T-helper 22 cell (primary cell): Measurements from ENCODE around the gene B4GALNT2.
A peak's percentile ranks its signal among the peaks of the same experiment; 100 is the strongest.
"Not testable (repeated sequence)": the region's sequence is repeated elsewhere in the genome, so short reads cannot be mapped to it uniquely, and the experiment has no call there.

Experiments
- DNase-seq: peaks from one replicate; pipeline ENCODE4 v3.0.0-alpha.2; 2020; ENCODE audit warnings: low read depth

Gene B4GALNT2

GRCh38 chr17:49121696-49122292, 10.8 kb upstream of the B4GALNT2 start:
- no peak for DNase-seq

GRCh38 chr17:49122566-49122965, 10.0 kb upstream of the B4GALNT2 start:
- no peak for DNase-seq

DNA sequence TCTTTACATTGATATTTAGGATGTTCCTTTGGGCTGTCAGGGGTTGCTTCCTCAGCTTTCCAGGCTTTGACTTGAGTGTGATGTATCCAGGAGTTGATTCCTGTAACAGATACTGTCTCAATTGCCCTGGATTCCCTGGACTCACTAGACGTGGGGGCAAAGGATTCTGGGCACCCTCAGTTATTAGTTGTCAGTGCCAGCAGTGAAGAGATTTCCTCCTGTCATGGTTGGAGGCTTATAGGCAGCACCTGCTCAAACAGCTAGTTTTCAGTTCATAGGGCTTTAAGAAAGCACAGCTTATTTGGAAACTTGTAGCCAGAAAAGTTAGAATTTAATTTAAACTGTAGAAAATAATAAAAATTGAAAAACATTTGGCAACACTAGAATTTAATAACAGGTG, 9.5 kb upstream of the B4GALNT2 start:
- no peak for DNase-seq

- no peak for DNase-seq
Measured at GRCh38 chr17:49125449-49125848, 7.1 kb upstream of the B4GALNT2 start.

DNA sequence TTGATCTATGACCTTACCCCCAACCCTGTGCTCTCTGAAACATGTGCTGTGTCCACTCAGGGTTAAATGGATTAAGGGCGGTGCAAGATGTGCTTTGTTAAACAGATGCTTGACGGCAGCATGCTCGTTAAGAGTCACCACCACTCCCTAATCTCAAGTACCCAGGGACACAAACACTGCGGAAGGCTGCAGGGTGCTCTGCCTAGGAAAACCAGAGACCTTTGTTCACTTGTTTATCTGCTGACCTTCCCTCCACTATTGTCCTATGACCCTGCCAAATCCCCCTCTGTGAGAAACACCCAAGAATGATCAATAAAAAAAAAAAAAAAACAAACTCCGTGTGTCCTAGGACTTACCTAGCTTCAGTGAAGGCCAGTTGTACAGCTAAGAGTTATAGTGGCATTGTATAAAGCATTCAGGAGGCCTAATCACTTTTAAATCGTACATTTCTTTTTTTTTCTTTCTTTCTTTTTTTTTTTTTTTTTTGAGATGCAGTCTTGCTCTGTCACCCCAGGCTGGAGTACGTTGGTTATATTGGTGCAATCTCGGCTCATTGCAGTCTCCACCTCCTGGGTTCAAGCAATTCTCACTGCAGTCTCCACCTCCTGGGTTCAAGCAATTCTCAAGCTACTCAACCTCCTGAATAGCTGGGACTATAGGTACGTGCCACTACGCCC, 6.2 kb upstream of the B4GALNT2 start:
- DNase-seq, result not testable (repeated sequence)

DNA sequence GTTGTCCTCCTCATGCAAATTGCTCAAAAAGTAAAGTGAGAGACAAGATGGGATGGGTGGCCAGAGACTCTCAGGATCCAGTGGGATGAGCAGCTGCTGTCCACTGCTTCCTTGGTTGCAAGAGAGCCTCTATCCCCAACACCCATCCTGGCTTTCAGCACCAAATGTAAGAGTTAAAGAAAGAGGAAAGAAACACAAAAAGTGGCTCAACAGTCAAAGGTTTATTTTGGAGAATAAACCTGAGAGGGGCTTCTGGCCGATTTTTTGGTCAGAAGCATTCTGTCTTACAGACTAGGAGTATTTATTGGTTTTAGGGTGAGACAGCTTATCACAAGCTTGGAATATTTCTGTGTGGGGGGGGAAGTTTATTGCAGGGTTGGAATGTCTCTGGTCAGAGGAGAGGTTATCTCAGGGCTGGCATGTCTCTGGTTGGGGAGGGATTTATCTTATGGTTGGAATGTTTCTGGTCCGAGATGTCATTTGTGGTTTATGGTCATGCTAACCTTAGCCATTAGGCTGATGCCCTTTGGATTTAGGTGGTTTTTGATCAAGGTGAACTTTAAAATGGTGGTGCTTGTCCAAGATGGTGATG, 3.1 kb upstream of the B4GALNT2 start:
- not testable (repeated sequence) for DNase-seq

GRCh38 chr17:49130891-49131290, 1.7 kb upstream of the B4GALNT2 start:
- DNase-seq, result no peak

- no peak for DNase-seq
Measured at GRCh38 chr17:49132317-49132698, 261 bp upstream of the B4GALNT2 start.

DNA sequence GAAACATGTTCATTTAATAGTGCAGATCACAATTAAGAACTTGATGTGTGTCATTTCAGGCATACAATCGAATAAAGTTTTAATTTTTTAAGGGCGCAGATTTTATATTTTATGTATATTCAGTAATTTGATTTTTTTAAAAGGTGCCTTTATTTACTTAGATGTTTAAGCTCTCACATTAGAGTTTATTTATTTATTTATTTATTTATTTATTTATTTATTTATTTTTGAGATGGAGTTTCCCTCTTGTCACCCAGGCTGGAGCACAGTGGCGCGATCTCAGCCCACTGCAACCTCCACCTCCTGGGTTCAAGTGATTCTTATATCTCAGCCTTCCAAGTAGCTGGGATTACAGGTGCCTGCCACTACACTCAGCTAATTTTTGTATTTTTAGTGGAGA, 3.8 kb downstream of the B4GALNT2 start:
- no peak for DNase-seq

DNA sequence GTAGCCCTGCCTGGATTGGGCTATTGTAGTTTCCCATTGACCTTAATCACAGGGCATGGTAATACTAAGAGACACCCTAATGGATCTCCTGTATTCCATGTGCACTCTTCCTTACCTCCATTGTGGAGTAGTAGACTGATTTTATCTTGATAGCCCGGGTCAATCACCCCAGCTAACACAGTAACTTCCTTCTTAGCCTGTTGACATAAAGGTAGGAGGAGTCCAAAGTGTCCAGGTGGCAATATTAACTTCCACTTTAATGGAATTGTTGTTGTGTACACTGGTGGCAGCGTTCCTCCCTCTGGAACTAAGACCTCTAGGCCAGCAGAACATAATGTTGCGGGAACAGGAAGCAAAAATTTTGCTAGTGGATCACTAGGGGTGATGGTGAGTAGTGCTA, 13.1 kb downstream of the B4GALNT2 start:
- not testable (repeated sequence) for DNase-seq

DNA sequence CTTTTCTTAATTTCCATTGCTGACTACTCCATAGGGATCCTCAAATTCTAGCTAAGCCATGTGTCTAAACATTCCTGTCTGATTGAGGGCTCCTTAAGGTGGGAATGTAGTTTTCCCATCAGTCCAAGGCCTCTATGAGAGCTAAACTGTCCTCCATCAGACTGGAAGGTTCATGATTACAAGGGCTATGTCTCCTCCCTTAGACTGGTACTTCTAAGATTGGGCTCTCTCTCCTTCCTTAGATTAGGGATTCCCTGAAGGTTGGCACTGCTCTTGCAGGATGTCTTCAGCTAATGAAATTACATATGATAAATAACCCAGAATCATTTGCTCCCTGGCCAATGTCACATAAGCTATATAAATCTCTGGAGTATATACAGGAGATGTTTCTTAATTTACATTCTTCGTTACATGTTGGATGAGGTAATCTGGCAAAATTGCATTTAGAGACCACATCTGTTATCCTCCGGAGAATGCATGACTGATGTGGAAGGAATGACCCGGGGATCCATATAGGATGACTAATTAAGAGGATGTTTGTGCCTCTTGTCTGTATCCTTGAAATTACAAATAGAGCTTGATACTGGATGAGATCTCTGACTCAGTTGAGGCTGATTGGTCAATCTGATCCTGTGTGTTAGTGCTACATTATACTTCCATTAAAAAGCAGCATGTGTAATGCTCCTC, 14.2 kb downstream of the B4GALNT2 start:
- DNase-seq, result no peak

- DNase-seq, result no peak
Measured at GRCh38 chr17:49148171-49148570, 15.6 kb downstream of the B4GALNT2 start.

- no peak for DNase-seq
Measured at GRCh38 chr17:49151996-49152395, 19.4 kb downstream of the B4GALNT2 start.

DNA sequence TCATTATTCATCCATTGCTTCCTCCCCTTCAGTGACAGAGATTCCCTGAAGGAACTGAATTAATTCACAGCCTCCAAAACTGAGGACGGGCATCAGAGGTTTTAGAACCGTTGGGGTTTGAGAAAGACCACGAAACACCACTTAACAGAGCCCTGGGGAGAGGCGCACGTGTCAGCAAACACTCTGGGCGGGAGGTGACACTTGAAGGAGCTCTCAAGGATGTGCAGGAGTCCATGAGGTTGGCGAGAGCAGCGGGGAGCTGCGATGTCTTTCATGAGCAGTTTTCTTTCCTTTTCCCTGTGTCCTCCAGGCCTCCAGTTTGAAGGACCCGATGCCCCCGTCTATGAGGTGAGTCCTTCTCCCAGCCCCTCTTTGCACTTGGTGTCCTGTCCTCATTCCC, 23.7 kb downstream of the B4GALNT2 start:
- DNase-seq, result no peak

GRCh38 chr17:49157784-49158183, 25.2 kb downstream of the B4GALNT2 start:
- DNase-seq, result no peak

- DNase-seq, result no peak
Measured at GRCh38 chr17:49162866-49163265, 30.3 kb downstream of the B4GALNT2 start.

DNA sequence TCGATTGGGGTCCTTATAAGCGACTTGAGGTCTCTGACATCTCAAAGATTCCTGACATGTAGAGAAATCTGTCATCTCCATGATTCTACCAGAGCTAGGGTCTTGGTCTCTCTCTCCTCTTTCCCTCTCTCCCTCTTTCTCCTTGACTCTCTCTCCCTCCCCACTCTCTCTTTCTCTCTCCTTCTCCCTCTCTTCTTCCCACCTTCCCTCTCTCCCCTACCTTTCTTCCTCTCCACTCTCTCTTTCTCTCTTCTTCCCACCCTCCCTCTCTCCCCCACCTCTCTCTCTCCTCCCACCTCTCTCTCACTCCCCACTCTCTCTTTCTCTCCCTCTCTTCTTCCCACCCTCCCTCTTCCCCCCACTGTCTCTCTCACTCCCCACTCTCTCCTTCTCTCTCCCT, 32.6 kb downstream of the B4GALNT2 start:
- no peak for DNase-seq

DNA sequence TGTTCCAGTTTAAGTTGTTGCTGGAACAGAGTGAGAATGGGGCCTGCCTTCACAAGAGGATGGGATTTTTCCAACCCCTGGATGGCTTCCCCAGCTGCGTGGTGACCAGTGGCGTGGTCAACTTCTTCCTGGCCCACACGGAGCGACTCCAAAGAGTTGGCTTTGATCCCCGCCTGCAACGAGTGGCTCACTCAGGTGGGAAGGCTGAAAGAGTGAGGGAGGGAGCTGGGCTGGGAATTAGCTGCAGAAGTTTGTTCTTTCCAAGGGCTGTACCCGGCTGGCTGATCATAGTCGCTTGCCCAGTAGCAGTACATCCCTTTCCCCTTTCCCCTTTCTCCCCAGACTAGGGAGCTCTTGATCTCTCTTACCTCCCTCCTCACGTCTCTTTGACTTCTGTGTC, 36.1 kb downstream of the B4GALNT2 start:
- no peak for DNase-seq

- DNase-seq, result no peak
Measured at GRCh38 chr17:49170216-49170615, 37.6 kb downstream of the B4GALNT2 start.

- not testable (repeated sequence) for DNase-seq
Measured at GRCh38 chr17:49170711-49171110, 38.1 kb downstream of the B4GALNT2 start.

DNA sequence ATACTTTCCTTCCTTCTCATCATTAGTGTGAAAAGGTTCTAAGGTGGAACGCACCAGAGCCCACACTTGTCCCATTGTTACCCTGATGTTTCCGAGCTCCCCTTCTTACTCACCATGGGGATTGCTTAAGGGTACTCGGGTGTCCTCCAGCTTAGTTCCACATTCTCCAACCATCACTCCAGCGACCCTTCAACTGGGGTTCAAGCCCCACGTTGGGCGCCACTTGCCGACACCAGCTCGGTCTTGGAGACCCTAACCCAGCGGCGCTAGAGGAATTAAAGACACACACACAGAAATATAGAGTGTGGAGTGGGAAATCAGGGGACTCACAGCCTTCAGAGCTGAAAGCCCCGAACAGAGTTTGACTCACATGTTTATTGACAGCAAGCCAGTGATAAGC, 43.4 kb downstream of the B4GALNT2 start:
- DNase-seq, result not testable (repeated sequence)

DNA sequence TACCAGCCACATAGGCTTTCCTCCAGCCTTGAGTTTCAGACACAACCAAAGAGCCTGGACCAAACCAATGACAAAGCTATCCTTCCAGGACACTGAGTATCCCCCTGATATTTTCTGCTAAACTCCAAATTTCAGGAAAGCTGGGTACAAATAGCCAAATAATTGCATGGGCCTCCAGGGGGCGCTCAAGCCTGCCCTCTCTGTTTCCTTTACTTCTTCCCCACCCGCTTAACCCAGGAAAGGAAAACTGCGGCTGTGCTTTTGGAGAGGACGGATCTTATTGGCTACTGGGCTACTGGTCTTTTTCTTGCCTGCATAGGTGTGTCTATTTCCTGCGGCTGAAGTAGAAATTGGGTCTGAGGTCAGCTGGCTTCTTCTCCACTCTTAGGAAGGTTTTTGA, 47.7 kb downstream of the B4GALNT2 start:
- DNase-seq, result peak; percentile 20

- DNase-seq, result no peak
Measured at GRCh38 chr17:49180998-49181635, 48.5 kb downstream of the B4GALNT2 start.
